PC-9 (cell line): ENCODE results near the gene RPL7A. TPM values are rescaled to one million over a fixed set of nuclear protein-coding genes. Genes with fewer than 3 reads are reported as not detected.
"Not testable (repeated sequence)": the region's sequence is repeated elsewhere in the genome, so short reads cannot be mapped to it uniquely, and the experiment has no call there.

Source experiments
- BruUV-seq: library from RNA; stranded (reverse); fragments of 400-500 nt; replicated peaks from 2 replicates; lab custom pipeline; 2021; lab: Mats Ljungman, UMichigan
- CTCF ChIA-PET: fragments of 300-600 bp; sonication (Branson Sonifier 250); formaldehyde crosslinking; loops from one replicate; lab custom pipeline; 2022; ENCODE audit warnings: antibody characterized with exemption; lab: Charles Lee
- POLR2A ChIA-PET: fragments of 300-600 bp; sonication (Branson Sonifier 250); formaldehyde crosslinking; loops from one replicate; lab custom pipeline; 2022; ENCODE audit warnings: antibody characterized with exemption; ENCODE audit not compliant: unreplicated experiment; lab: Charles Lee
- DNase-seq, 2 experiments: peaks; one replicate each; pipeline versions ENCODE4 v3.0.0 to v3.0.0-alpha.2; 2015 to 2022; ENCODE audit warnings: mixed read lengths in 1 of 2
- H2AFZ ChIP-seq: fragments of 200-600 bp; sonication (generic); 2 replicates; pipeline ENCODE4 v1.8.1; 2017; ENCODE audit warnings: antibody characterized with exemption
- H3F3A ChIP-seq: fragments of 200-600 bp; sonication (generic); 2 replicates; pipeline ENCODE4 v1.8.1; 2017; ENCODE audit warnings: antibody characterized with exemption, mild to moderate bottlenecking, low read depth; ENCODE audit not compliant: insufficient read depth
- H3K27ac ChIP-seq: fragments of 200-600 bp; sonication (generic); 2 replicates; pipeline ENCODE4 v1.6.1; 2016; ENCODE audit warnings: mixed run types
- H3K27me3 ChIP-seq: fragments of 200-600 bp; sonication (generic); 2 replicates; pipeline ENCODE4 v1.6.1; 2016; ENCODE audit warnings: low read depth, mixed run types; ENCODE audit not compliant: insufficient read depth
- H3K36me3 ChIP-seq: fragments of 200-600 bp; sonication (generic); 2 replicates; pipeline ENCODE4 v1.6.1; 2016; ENCODE audit warnings: low read depth, mixed run types
- H3K4me1 ChIP-seq: fragments of 200-600 bp; sonication (generic); replicated peaks from 2 replicates; pipeline ENCODE4 v1.6.1; 2016; ENCODE audit warnings: mixed run types; ENCODE audit not compliant: insufficient read depth
- H3K4me2 ChIP-seq: fragments of 200-600 bp; sonication (generic); 2 replicates; pipeline ENCODE4 v1.6.1; 2017; ENCODE audit warnings: mixed run types
- H3K4me3 ChIP-seq: fragments of 200-600 bp; sonication (generic); 2 replicates; pipeline ENCODE4 v1.6.1; 2016; ENCODE audit warnings: mixed run types
- H3K79me2 ChIP-seq: fragments of 200-600 bp; sonication (generic); 2 replicates; pipeline ENCODE4 v1.6.1; 2017; ENCODE audit warnings: low read depth, mixed run types
- H3K9me2 ChIP-seq: fragments of 200-600 bp; sonication (generic); 2 replicates; pipeline ENCODE4 v1.8.1; 2017; ENCODE audit warnings: mild to moderate bottlenecking; ENCODE audit not compliant: insufficient read depth
- H3K9me3 ChIP-seq: fragments of 200-600 bp; sonication (generic); 2 replicates; pipeline ENCODE4 v1.8.1; 2016; ENCODE audit warnings: low read depth; ENCODE audit not compliant: insufficient read depth
- H4K20me1 ChIP-seq: fragments of 200-600 bp; sonication (generic); 2 replicates; pipeline ENCODE4 v1.8.1; 2017; ENCODE audit not compliant: insufficient read depth
- CTCF ChIP-seq: fragments of 200-600 bp; sonication (generic); conservative IDR thresholded peaks from 2 replicates; pipeline ENCODE4 v1.6.1; 2017; ENCODE audit warnings: mixed run types, antibody characterized with exemption, mild to moderate bottlenecking, moderate library complexity
- EZH2 ChIP-seq: fragments of 200-600 bp; sonication (generic); IDR thresholded peaks from 2 replicates; pipeline ENCODE4 v1.8.0; 2017; ENCODE audit warnings: antibody characterized with exemption, low read depth
- intact Hi-C: fragments of 100-400 bp; cut with micrococcal nuclease; formaldehyde crosslinking; loops from one replicate; pipeline ENCODE4 v1.10.0; 2022; ENCODE audit not compliant: unreplicated experiment
- total RNA-seq: library from RNA; stranded (reverse); gene quantifications from 2 replicates; pipeline ENCODE4 v1.2.3, GENCODE V29; 2021

Gene RPL7A
- total RNA-seq, 1 experiment from 2014 or later: 2,381 TPM

- peak within 1 kb of the TSS; percentile 69 for H3K4me3 ChIP-seq
- no peaks in the 10 kb centered on the region for H3K9me3 ChIP-seq
- ChIA-PET POLR2A (interaction anchor here (0.5 to 0.6 kb wide), 2 partner anchors 20 to 454 kb away, joined by 3 to 5 read pairs; partner anchors contain the start of genes SURF1 and SURF2), CTCF (interaction anchor here (0.5 kb wide), 1 partner anchor 182 kb away, joined by 9 read pairs; no protein-coding TSS in a partner anchor)
- no peaks in the 10 kb centered on the region for H3K27me3 ChIP-seq
- H3K27ac ChIP-seq: peak within 1 kb of the TSS; percentile 59; the same call in 1 of the 2 replicates
- peaks cover 46% of the 10 kb centered on the region for H3K79me2 ChIP-seq
- H3K4me1 ChIP-seq: peaks cover 36% of the 10 kb centered on the region
- TF ChIP-seq EZH2 (no peak), CTCF (no peak)
- BruUV-seq: no TSS peak
- peak within 1 kb of the TSS; percentile 81 for H2AFZ ChIP-seq
- H3K9me2 ChIP-seq: no peaks in the 10 kb centered on the region
- H3K36me3 ChIP-seq: peaks cover 9% of the 10 kb centered on the region
- peaks cover 39% of the 10 kb centered on the region for H4K20me1 ChIP-seq
- H3F3A ChIP-seq: peaks cover 13% of the 10 kb centered on the region
- intact Hi-C loops: loop anchor here (1.0 to 2.0 kb wide), 2 partner anchors 19 to 28 kb away; partner anchors contain the start of genes MED22, RPL7A, SURF1 and SURF2
- peak within 1 kb of the TSS; percentile 94 for H3K4me2 ChIP-seq
- DNase-seq: peak; percentile 80 to 99
Observed at GRCh38 chr9:133375724-133376654, 28.0 kb downstream of the RPL7A start, which contains the start of the genes STKLD1 and SURF4. Gene STKLD1 (plus strand): TSS chr9:133376366. CDS start chr9:133376474, 108 bp downstream. Gene SURF4 (minus strand): TSS chr9:133376060. CDS start chr9:133375969, 91 bp downstream.

GRCh38 chr9:133377280-133377679 lies 29.3 kb downstream of the RPL7A start:
- Histone ChIP-seq H3K79me2 (peaks cover 33% of the 10 kb centered on the region), H3K4me1 (peaks cover 36% of the 10 kb centered on the region), H3K4me2 (peak overlapping the region; percentile 94; the same call in 1 of the 2 replicates), H3K4me3 (peak overlapping the region; percentile 69; the same call in 1 of the 2 replicates), H4K20me1 (peaks cover 26% of the 10 kb centered on the region), H3F3A (peaks cover 13% of the 10 kb centered on the region)
- H3K9me3 ChIP-seq, DNase-seq, H2AFZ ChIP-seq, intact Hi-C loops, H3K36me3 ChIP-seq, H3K9me2 ChIP-seq, BruUV-seq, H3K27ac ChIP-seq, H3K27me3 ChIP-seq: not testable (repeated sequence)
- POLR2A ChIA-PET: interaction anchor here (0.5 to 0.7 kb wide), 2 partner anchors 190 to 755 kb away, joined by 4 to 7 read pairs; no protein-coding TSS in a partner anchor
- CTCF ChIA-PET: interaction anchor here (0.6 to 0.7 kb wide), 4 partner anchors 109 to 808 kb away, joined by 3 to 4 read pairs (median 4); no protein-coding TSS in a partner anchor

- H2AFZ ChIP-seq: no peak overlapping the region
- H4K20me1 ChIP-seq: peaks cover 21% of the 10 kb centered on the region
- POLR2A ChIA-PET: interaction anchor here (0.5 kb wide), 1 partner anchor 1335 kb away, joined by 6 read pairs; no protein-coding TSS in a partner anchor
- no TSS peak for BruUV-seq
- H3K79me2 ChIP-seq: peaks cover 28% of the 10 kb centered on the region
- H3F3A ChIP-seq: peaks cover 13% of the 10 kb centered on the region
- intact Hi-C loops: no loop called here
- no peaks in the 10 kb centered on the region for H3K27me3 ChIP-seq
- H3K36me3 ChIP-seq: peaks cover 5% of the 10 kb centered on the region
- H3K4me1 ChIP-seq: peaks cover 36% of the 10 kb centered on the region
- peak; percentile 54 to 70 for DNase-seq
- TF ChIP-seq CTCF (no peak), EZH2 (no peak)
- CTCF ChIA-PET: interaction anchor here (0.6 kb wide), 3 partner anchors 35 to 192 kb away, joined by 3 to 25 read pairs (median 4); partner anchors contain the start of gene SLC2A6
- peak overlapping the region; percentile 94 for H3K4me2 ChIP-seq
- no peak overlapping the region for H3K4me3 ChIP-seq
- H3K9me3 ChIP-seq: no peaks in the 10 kb centered on the region
- H3K9me2 ChIP-seq: no peaks in the 10 kb centered on the region
- H3K27ac ChIP-seq: no peak overlapping the region
Observed at GRCh38 chr9:133377721-133378216, 29.8 kb downstream of the RPL7A start.
